Superior temporal gyrus (tissue), 1 donor: ENCODE measurements around the gene SLC7A4.

ENCODE experiments used
- DNase-seq: peaks from one replicate; pipeline ENCODE4 v3.0.0-alpha.2; 2016; ENCODE audit errors: extremely low spot score

Gene SLC7A4

DNA sequence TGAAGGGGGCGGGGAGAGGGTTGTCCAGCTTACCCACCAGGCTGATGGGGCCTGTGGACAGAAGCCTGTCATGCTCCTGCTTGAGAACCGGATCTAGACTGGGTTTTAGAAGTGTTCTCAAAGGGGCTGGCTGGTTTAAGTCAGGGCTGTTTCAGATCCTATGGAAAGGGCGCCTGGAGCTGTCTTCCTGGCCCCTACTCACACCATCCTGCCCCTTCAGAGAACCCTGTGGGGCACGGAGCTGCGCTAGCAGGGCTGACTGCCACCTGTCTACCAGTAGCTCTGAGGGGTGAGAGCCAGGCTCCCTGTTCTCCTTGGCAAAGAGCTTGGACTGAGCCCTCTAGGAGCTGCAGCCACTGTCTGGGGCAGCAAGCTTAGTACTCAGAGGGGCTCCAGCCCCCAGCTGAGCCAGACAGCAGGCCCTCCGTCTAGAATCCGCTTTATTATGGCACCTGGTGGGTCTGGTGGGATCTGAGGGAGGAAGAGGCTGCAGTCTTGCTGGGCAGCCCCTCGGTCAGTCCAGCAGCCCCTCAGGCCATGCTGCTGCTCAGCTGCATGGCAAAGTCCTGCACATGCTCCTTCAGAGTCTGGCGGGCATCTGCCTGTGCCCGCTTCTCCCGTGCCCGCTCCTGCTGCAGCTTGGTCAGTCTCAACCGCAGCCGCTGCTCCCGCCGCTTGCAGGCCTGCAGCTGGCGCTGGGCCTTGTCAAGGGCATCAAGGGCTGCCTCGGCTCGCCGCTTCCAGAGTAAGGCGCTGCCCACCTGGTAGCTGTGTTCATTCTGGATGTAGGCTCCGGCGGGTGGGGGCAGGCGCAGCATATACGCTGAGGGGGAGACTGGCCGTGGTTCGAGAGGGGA lies 32.8 kb downstream of the SLC7A4 start:
- no peak for DNase-seq

DNA sequence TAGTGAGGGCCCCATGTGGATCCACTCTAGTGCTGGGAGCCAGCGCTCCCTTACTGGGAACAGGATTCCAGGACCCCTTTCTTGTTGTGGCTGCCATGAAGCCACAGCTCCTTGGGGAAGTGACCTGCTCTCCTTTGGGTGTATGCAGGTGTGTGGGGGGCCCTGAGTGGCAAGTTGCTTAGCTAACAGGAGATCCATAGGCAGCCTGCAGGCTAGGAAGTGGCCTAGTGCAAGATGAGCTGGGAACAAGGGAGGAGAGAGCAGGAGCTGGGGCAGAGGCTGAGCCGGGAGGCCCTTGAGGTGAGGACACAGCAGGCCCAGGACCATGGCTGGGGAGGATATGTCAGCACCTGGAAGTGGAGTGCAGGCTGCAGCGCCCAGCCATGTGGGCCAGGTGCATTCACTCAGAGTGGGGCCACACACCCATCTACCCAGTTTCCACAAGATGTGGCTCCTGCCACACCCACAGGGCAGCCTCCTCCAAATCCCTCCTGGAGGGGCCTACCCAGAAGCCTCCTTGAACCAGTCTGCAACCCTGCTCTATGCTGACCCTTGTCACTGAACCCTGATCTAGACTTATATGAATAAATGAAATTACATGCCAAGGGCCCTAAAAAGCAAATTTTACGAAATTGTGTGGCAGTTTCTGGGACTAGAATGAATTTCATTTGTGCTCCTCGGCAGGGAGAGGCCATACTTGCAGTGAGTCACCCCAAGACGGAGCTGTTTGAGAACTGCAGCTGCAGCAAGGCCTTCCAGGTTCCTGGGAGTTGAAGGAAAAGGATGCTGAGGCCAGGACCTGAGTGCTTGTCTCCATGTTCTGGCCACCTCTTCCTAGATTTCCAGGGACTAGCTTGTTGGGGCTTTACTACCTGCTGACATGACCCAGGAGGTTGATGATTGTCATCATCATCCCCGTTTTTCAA lies 33.7 kb downstream of the SLC7A4 start:
- no peak for DNase-seq

- no peak for DNase-seq
Observed at GRCh38 chr22:20997536-20998257, 34.7 kb downstream of the SLC7A4 start.

GRCh38 chr22:20996598-20997535 lies 35.5 kb downstream of the SLC7A4 start:
- DNase-seq: no peak

- DNase-seq: no peak
Observed at GRCh38 chr22:20996031-20996410, 36.3 kb downstream of the SLC7A4 start.

DNA sequence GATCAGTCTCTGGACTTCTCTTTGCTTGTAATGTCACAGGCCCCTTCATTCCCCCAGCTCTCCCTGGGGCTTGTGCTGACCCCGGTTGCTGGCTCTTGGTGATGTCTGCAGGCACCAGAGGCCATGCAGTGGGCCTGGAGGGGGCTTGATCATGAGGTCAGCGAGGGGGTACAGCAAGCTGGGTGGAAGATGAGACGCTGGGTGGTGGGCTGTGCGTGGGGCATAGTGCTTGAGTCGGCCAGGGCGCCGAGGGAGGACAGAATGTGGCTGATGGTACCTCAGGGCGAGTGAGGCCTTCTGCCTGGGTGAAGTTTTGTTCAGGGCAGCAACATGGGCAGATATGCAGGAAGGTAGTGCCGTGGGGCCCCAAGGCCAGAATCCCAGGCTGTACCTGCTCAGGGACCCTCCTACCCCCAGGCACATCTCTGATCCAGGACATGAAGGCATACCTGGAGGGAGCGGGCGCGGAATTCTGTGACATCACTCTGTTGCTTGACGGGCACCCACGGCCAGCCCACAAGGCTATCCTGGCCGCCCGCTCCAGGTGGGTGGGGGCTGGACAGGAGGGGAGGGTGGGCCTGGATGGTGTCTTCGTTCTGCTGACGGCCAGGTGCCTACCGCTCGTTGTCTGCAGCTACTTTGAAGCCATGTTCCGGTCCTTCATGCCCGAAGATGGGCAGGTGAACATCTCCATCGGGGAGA lies 36.9 kb downstream of the SLC7A4 start:
- no peak for DNase-seq

GRCh38 chr22:20994902-20995241 lies 37.5 kb downstream of the SLC7A4 start:
- no peak for DNase-seq

GRCh38 chr22:20994128-20994901 lies 38.0 kb downstream of the SLC7A4 start:
- DNase-seq: no peak

GRCh38 chr22:20993304-20994127 lies 38.8 kb downstream of the SLC7A4 start:
- DNase-seq: no peak

GRCh38 chr22:20992456-20993303 lies 39.7 kb downstream of the SLC7A4 start:
- DNase-seq: no peak

- no peak for DNase-seq
Observed at GRCh38 chr22:20992056-20992442, 40.3 kb downstream of the SLC7A4 start.

- no peak for DNase-seq
Observed at GRCh38 chr22:20991252-20992055, 40.9 kb downstream of the SLC7A4 start.

- DNase-seq: no peak
Observed at GRCh38 chr22:20990184-20991180, 41.9 kb downstream of the SLC7A4 start.

DNA sequence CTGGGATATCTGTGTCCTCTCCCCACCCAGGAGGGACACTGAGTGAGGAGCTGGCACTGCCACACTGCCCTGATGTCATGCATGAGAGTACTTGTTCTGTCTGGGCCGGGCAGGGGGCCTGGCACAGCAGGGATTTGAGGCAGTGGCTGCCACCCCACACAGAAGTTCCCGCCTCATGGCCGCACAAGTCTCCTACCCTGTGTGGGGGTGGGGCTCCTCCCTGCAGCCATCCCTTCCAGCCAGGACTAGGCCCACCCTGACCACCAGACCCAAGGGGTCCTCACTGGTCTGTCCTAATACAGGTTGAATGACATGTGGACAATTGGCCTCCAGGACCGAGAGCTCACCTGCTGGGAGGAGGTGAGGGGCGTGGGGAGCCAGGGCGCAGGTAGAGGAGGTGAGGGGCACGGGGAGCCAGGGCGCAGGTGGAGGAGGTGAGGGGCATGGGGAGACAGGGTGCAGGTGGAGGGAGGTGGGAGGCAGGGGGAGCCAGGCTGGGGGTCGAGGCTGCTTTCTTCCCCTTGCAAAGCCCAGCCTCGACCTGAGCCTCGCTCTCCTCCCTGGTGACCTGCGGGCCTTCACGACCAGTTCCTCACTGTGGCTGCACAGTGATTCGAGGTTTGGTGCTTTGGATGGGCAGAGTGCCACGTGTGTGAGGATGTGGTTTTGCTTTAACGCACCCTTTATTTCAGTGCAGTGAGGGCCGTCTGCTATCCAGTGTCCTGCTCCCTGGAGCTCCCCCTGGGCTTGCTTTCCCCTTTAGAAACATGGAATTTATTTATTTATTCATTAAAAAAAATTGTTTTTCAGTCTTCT lies 42.8 kb downstream of the SLC7A4 start:
- no peak for DNase-seq
